GM12878 (cell line): ENCODE measurements around the gene SLC25A11.

Experiments used
- EGR1 ChIP-seq, 2 experiments: IDR thresholded peaks; 1 replicate in 1 of 2; 2 replicates in 1 of 2; pipeline ENCODE4 v1.6.1; 2011 to 2012; ENCODE audit warnings: low read depth in 2 of 2, low read length in 2 of 2, borderline replicate concordance in 1 of 2, mild to moderate bottlenecking in 1 of 2, moderate library complexity in 1 of 2
- TAF1 ChIP-seq: IDR thresholded peaks from 2 replicates; pipeline ENCODE4 v1.6.1; 2011; ENCODE audit warnings: mild to moderate bottlenecking, low read depth, low read length, borderline replicate concordance

DNA sequence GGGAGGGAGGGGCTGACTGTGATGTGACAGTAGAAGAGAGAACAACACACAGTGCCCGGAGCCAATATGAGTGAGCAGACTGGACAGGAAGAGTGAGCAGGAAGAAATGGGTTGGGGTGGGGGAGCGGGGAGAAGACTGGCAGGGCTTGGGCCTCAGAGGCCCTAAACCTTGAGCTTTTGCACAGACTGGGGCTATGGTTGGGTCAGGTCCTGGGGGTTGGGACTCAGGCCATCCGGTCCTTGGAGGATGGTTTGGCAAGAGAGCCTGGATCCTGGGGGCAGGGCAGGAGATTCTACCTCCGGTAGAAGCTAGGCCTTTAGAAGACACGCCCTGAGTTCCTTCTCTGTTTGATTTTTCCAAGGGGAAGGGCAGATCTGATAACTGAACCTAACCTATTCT, 46.6 kb upstream of the SLC25A11 start:
- TF ChIP-seq TAF1 (no peak), EGR1 (IDR thresholded peaks at IDR 0.05; ENCODE audit: borderline replicate concordance in 1 of 2, low read depth in 2 of 2, low read length in 2 of 2) (no peak)
